ENCODE measurements around the gene ADD3. TPM values are rescaled to one million over a fixed set of nuclear protein-coding genes. Genes with fewer than 3 reads are reported as not detected.

ADD3 gene
- total RNA-seq, 1 experiment from 2014 or later, result 59.9 TPM

DNA sequence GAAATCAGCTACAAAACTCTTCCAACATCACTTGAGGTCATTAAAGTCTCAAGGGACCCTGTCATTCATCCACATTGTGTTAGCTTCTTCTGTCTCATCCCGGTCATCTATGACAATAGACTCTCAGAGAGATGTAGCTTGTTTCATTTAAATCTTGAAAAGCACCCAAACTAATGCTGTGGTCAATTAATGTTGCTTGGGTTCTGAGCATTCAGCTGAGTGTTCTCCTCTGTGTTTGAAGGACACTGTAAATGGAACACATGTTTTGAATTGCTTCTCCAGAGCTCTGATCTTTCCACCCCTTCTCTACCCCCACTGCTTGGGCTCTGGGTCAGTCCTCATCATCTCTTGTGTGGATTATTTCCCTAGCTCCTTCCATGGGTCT lies 19.6 kb upstream of the ADD3 start:
- no peaks in the 10 kb centered on the region for H3K4me1 ChIP-seq (ENCODE audit: insufficient read depth, low read length)
- H4K20me1 ChIP-seq (ENCODE audit: control insufficient read depth, insufficient read depth, insufficient read length), result no peaks in the 10 kb centered on the region
- H2AFZ ChIP-seq (ENCODE audit: low read length), result no peak overlapping the region
- no peak overlapping the region for H3K18ac ChIP-seq (ENCODE audit: insufficient read length, low read depth, low read length)
- H3K9me3 ChIP-seq (ENCODE audit: control insufficient read depth, low read depth, low read length), result no peaks in the 10 kb centered on the region
- no peak overlapping the region for H2BK20ac ChIP-seq (ENCODE audit: low read depth, low read length, poor library complexity, severe bottlenecking)
- no peak overlapping the region for H3K56ac ChIP-seq (ENCODE audit: insufficient read length, low read depth, low read length)
- no peak overlapping the region for H2BK5ac ChIP-seq (ENCODE audit: insufficient read length, low read length)
- H2BK12ac ChIP-seq (ENCODE audit: insufficient read length, low read depth, low read length), result no peak overlapping the region
- H3K4me3 Mint-ChIP-seq, result no peak overlapping the region
- H3K23me2 ChIP-seq (ENCODE audit: insufficient read length, low read depth, low read length, poor library complexity, severe bottlenecking), result no peaks in the 10 kb centered on the region
- peaks cover 4 to 8% (median 5%) of the 10 kb centered on the region in 3 experiments; a peak in 5 of 7 replicates for H3K36me3 Mint-ChIP-seq (ENCODE audit: insufficient read depth in 1 of 3, low read depth in 3 of 3)
- H3K9me3 Mint-ChIP-seq, result peaks cover 6 to 9% of the 10 kb centered on the region in 2 experiments; a peak in 2 of 5 replicates
- no peak overlapping the region for H3K4me2 ChIP-seq (ENCODE audit: insufficient read depth, insufficient read length, low read length)
- no peaks in the 10 kb centered on the region for H3K27me3 Mint-ChIP-seq (ENCODE audit: low read depth)
- H3K23ac ChIP-seq (ENCODE audit: insufficient read length, low read depth, low read length), result no peak overlapping the region
- no peak overlapping the region for H2AK5ac ChIP-seq (ENCODE audit: insufficient read length, low read length)
- no peaks in the 10 kb centered on the region for H3K27me3 ChIP-seq (ENCODE audit: insufficient read depth, low read length)
- H3K79me2 ChIP-seq (ENCODE audit: insufficient read depth, low read length), result no peaks in the 10 kb centered on the region
- H3K4ac ChIP-seq (ENCODE audit: low read depth, low read length), result no peak overlapping the region
- no peak overlapping the region for H3K27ac Mint-ChIP-seq
- H4K5ac ChIP-seq (ENCODE audit: insufficient read length, low read depth, low read length), result no peak overlapping the region
- no peak overlapping the region for H2BK15ac ChIP-seq (ENCODE audit: low read depth, low read length)
- no peak overlapping the region for H3K9ac ChIP-seq (ENCODE audit: extremely low read depth, insufficient read length, low read length)
- no peak overlapping the region for H3K14ac ChIP-seq (ENCODE audit: insufficient read depth, low read length)
- WGBS (ENCODE audit: extremely low coverage, insufficient read length, low lambda C conversion rate), result no CpG with 5 or more reads among the region's 1 CpG
- no peaks in the 10 kb centered on the region for H3K79me1 ChIP-seq (ENCODE audit: insufficient read depth, low read depth, low read length, poor library complexity, severe bottlenecking)
- no peak overlapping the region for H4K8ac ChIP-seq (replicated peaks; ENCODE audit: insufficient read length, low read depth, low read length)
- no peak for TF ChIP-seq CTCF (conservative IDR thresholded peaks at IDR 0.05)
- H4K91ac ChIP-seq (ENCODE audit: insufficient read length, low read depth, low read length), result no peak overlapping the region
- no peak for DNase-seq
- no peak overlapping the region for H3T11ph ChIP-seq (ENCODE audit: low read length)
- no peak overlapping the region for H2BK120ac ChIP-seq (ENCODE audit: low read depth, low read length, poor library complexity, severe bottlenecking)
- H3K4me1 Mint-ChIP-seq, result peaks cover 12 to 14% of the 10 kb centered on the region in 2 experiments
- no peak overlapping the region for H3K27ac ChIP-seq (ENCODE audit: insufficient read length, low read depth, low read length)

All from H9 (cell line).